K562 (cell line): ENCODE results near the gene PRDM16. TPM values are rescaled to one million over a fixed set of nuclear protein-coding genes. Genes with fewer than 3 reads are reported as not detected.

Experiments used
- ATAC-seq: fragments of 200-7000 bp; cut with Tn5 transposase; 3 replicates; pipeline ENCODE4 v1.9.1; 2020; ENCODE audit warnings: moderate library complexity
- BruUV-seq: library from RNA; stranded (reverse); fragments of 400-500 nt; replicated peaks from 2 replicates; lab custom pipeline; 2021; lab: Mats Ljungman, UMichigan
- CTCF ChIA-PET: fragments of 300-600 bp; formaldehyde crosslinking; extraction: SDS; loops from one replicate; lab custom pipeline; 2021; ENCODE audit warnings: low intra/inter-chr PET ratio; lab: Yijun Ruan, JAX
- POLR2A ChIA-PET: fragments of 300-600, 350-650 bp; sonication (Branson Sonifier 250); formaldehyde crosslinking; extraction: SDS; loops from one replicate; lab custom pipeline; 2021; ENCODE audit warnings: antibody characterized with exemption, inconsistent platforms; lab: Yijun Ruan, JAX
- DNase-seq, 4 experiments: peaks; one replicate each; pipeline versions ENCODE4 v3.0.0 to v3.0.0-alpha.2; 2011 to 2018; ENCODE audit warnings: low spot score in 3 of 4, mixed read lengths in 3 of 4; ENCODE audit errors: extremely low read depth in 1 of 4
- FAIRE-seq: peaks from 2 replicates; lab custom pipeline; 2011; peaks lifted over from hg19 to GRCh38; lab: Jason Lieb, UNC
- H2AFZ ChIP-seq: 2 replicates; pipeline ENCODE4 v1.6.0; 2011; ENCODE audit warnings: low read depth, low read length, control low read depth, inconsistent platforms
- H3K27ac ChIP-seq: fragments of 200-600 bp; 3 replicates; pipeline ENCODE4 v1.8.0; 2011; ENCODE audit warnings: low read depth, mild to moderate bottlenecking, control low read depth, inconsistent platforms, low read length, moderate library complexity, mixed read lengths; ENCODE audit errors: extremely low read depth
- H3K27me3 ChIP-seq, 2 experiments: fragments of 300-600 bp in 1 of 2; 2 replicates in 1 of 2; 3 replicates in 1 of 2; pipeline versions ENCODE4 v1.6.0 to v1.8.0; 2011; ENCODE audit warnings: inconsistent platforms in 2 of 2, low read length in 2 of 2, mild to moderate bottlenecking in 1 of 2, mixed read lengths in 1 of 2, moderate library complexity in 1 of 2; ENCODE audit not compliant: control insufficient read depth in 2 of 2, insufficient read depth in 2 of 2
- H3K36me3 ChIP-seq: fragments of 300-600 bp; 3 replicates; pipeline ENCODE4 v1.8.0; 2011; ENCODE audit warnings: mild to moderate bottlenecking, low read length, inconsistent platforms; ENCODE audit not compliant: control insufficient read depth, insufficient read depth
- H3K4me1 ChIP-seq, 2 experiments: fragments of 200-600 bp in 1 of 2; replicated peaks in 1 of 2; 2 replicates in 1 of 2; 3 replicates in 1 of 2; pipeline versions ENCODE4 v1.5.1 to v1.8.0; 2011; ENCODE audit warnings: inconsistent platforms in 2 of 2, low read length in 2 of 2, mild to moderate bottlenecking in 1 of 2, mixed read lengths in 1 of 2, moderate library complexity in 1 of 2; ENCODE audit not compliant: control insufficient read depth in 2 of 2, insufficient read depth in 2 of 2
- H3K4me2 ChIP-seq: 2 replicates; pipeline ENCODE4 v1.6.1; 2011; ENCODE audit warnings: low read length, control low read depth, inconsistent platforms, mixed read lengths; ENCODE audit not compliant: insufficient read depth
- H3K4me3 ChIP-seq: fragments of 200-600 bp; sonication (generic), shearing (Covaris generic); 2 replicates; pipeline ENCODE4 v1.5.1; 2016; ENCODE audit warnings: control low read depth, inconsistent platforms
- H3K79me2 ChIP-seq: fragments of 200-600 bp; 3 replicates; pipeline ENCODE4 v1.8.0; 2011; ENCODE audit warnings: low read length, inconsistent platforms; ENCODE audit not compliant: control insufficient read depth, insufficient read depth
- H3K9ac ChIP-seq, 2 experiments: 2 replicates each; pipeline versions ENCODE4 v1.6.0 to v1.6.1; 2011; ENCODE audit warnings: low read depth in 2 of 2, low read length in 2 of 2, control low read depth in 1 of 2, inconsistent platforms in 1 of 2, mild to moderate bottlenecking in 1 of 2, mixed read lengths in 1 of 2; ENCODE audit not compliant: insufficient read depth in 1 of 2
- H3K9me1 ChIP-seq: one replicate; pipeline ENCODE4 v1.6.0; 2011; ENCODE audit warnings: inconsistent platforms, mild to moderate bottlenecking, low read length, moderate library complexity; ENCODE audit not compliant: control insufficient read depth, insufficient read depth
- H3K9me3 ChIP-seq: replicated peaks from 2 replicates; pipeline ENCODE4 v1.5.1; 2011; ENCODE audit warnings: low read depth, low read length, inconsistent platforms; ENCODE audit not compliant: control insufficient read depth, insufficient read depth
- H4K20me1 ChIP-seq: replicated peaks from 2 replicates; pipeline ENCODE4 v1.6.1; 2011; ENCODE audit warnings: low read length, inconsistent platforms, mixed read lengths; ENCODE audit not compliant: control insufficient read depth, insufficient read depth
- C11orf30 ChIP-seq: fragments of 450-650 bp; IDR thresholded peaks from 2 replicates; pipeline ENCODE4 v1.6.1; 2016; ENCODE audit warnings: low read depth, mild to moderate bottlenecking
- EP300 ChIP-seq: IDR thresholded peaks from 2 replicates; pipeline ENCODE4 v1.6.1; 2012; ENCODE audit warnings: low read length, improper control_type of control experiment
- HSF4 ChIP-seq: fragments of 250-450 bp; sonication (Bioruptor Pico); IDR thresholded peaks from 2 replicates; pipeline ENCODE4 v2.1.2; 2022; ENCODE audit warnings: mild to moderate bottlenecking, moderate library complexity, borderline replicate concordance
- JUN ChIP-seq, 2 experiments: sonication (generic) in 1 of 2; formaldehyde crosslinking in 1 of 2; IDR thresholded peaks; 2 replicates each; pipeline versions ENCODE4 v1.6.1 to v1.8.0; 2012 to 2022; ENCODE audit warnings: borderline replicate concordance in 2 of 2, mild to moderate bottlenecking in 2 of 2, improper control_type of control experiment in 1 of 2, low read depth in 1 of 2, low read length in 1 of 2, missing genetic modification reagents in 1 of 2
- KLF6 ChIP-seq: fragments of 250-450 bp; sonication (Bioruptor Pico); IDR thresholded peaks from 2 replicates; pipeline ENCODE4 v1.4.0; 2020; ENCODE audit warnings: mild to moderate bottlenecking, moderate library complexity, borderline replicate concordance
- PHB2 ChIP-seq: fragments of 450-650 bp; IDR thresholded peaks from 2 replicates; pipeline ENCODE4 v1.6.1; 2017; ENCODE audit warnings: low read depth
- PRMT5 ChIP-seq: sonication (generic); formaldehyde crosslinking; IDR thresholded peaks from 2 replicates; pipeline ENCODE4 v1.5.0; 2020; ENCODE audit warnings: missing genetic modification reagents
- RCOR1 ChIP-seq, 2 experiments: IDR thresholded peaks; 2 replicates each; pipeline ENCODE4 v1.6.1; 2012; ENCODE audit warnings: low read depth in 2 of 2, low read length in 2 of 2, borderline replicate concordance in 1 of 2, improper control_type of control experiment in 1 of 2
- ZBTB2 ChIP-seq: fragments of 450-650 bp; IDR thresholded peaks from 2 replicates; pipeline ENCODE4 v1.6.1; 2016; ENCODE audit warnings: antibody characterized with exemption
- ZFX ChIP-seq: sonication (generic); formaldehyde crosslinking; IDR thresholded peaks from 2 replicates; pipeline ENCODE4 v1.8.0; 2022; ENCODE audit warnings: mild to moderate bottlenecking, missing genetic modification reagents, moderate library complexity
- ZNF121 ChIP-seq: sonication (generic); formaldehyde crosslinking; conservative IDR thresholded peaks from 2 replicates; pipeline ENCODE4 v1.8.0; 2022; ENCODE audit warnings: missing genetic modification reagents
- ZNF316 ChIP-seq: fragments of 450-650 bp; IDR thresholded peaks from 2 replicates; pipeline ENCODE4 v1.6.1; 2016
- WGBS: fragments of 100-300 bp; shearing (Covaris generic); methylation state at CpG from one replicate; pipeline ENCODE4 v1.1.6; 2016; ENCODE audit warnings: low coverage, mixed read lengths; ENCODE audit not compliant: insufficient coverage; ENCODE audit errors: missing lambda C conversion rate; 5-methylcytosine and 5-hydroxymethylcytosine counted together
- in situ Hi-C: fragments of 300-500 bp; cut with MboI; formaldehyde crosslinking; loops from 4 replicates; pipeline ENCODE4 v1.15.0; 2018; ENCODE audit warnings: inconsistent platforms, mixed read lengths
- intact Hi-C: fragments of 100-400 bp; cut with micrococcal nuclease; formaldehyde crosslinking; loops from 2 replicates; pipeline ENCODE4 v1.14.2; 2022
- polyA plus RNA-seq, 8 experiments: library from polyadenylated mRNA; depleted of rRNA in 4 of 8; stranded (reverse) in 5 of 8; unstranded in 3 of 8; fragments of >200 nt; fragmentation: Nextera tagmentation in 2 of 8; fragmentation: Illumina TruSeq in 1 of 8; extraction: Ambion mirVana in 2 of 8; extraction: Trizol in 1 of 8; gene quantifications; 2 replicates each; pipeline versions ENCODE4 v1.2.1 to v1.2.3, GENCODE V29; 2011 to 2014; ENCODE audit warnings: inconsistent platforms in 1 of 8, missing spikeins in 1 of 8
- total RNA-seq, 7 experiments: library from RNA; depleted of rRNA in 6 of 7; stranded (reverse); fragments of >200 nt in 6 of 7; fragmentation: Illumina TruSeq in 2 of 7; extraction: Trizol in 2 of 7; gene quantifications; 2 replicates each; pipeline versions ENCODE4 v1.2.1 to v1.2.3, GENCODE V29; 2011 to 2021; ENCODE audit warnings: low replicate concordance in 1 of 7
- TF ChIP-seq, protein P1 (sequence below): sonication (generic); formaldehyde crosslinking; IDR thresholded peaks from 2 replicates; pipeline ENCODE4 v1.9.0; 2022; ENCODE audit warnings: mild to moderate bottlenecking, missing genetic modification reagents

The PRDM16 gene
- total and polyA plus RNA-seq, 9 of the 15 experiments (the other 6 are each of a cell fraction or from before 2014, with no cell fraction given): 0.10 to 0.27 TPM; not detected in 7

- Histone ChIP-seq H3K9me3 (no peaks in the 10 kb centered on the region), H3K4me2 (no peak overlapping the region), H3K4me3 (no peak overlapping the region), H4K20me1 (peaks cover 23% of the 10 kb centered on the region), H3K27ac (no peak overlapping the region), H3K27me3 (peaks cover 48 to 96% of the 10 kb centered on the region in 2 experiments), H2AFZ (no peak overlapping the region), H3K4me1 (no peaks in the 10 kb centered on the region; a peak in 1 of 5 replicates), H3K9me1 (no peaks in the 10 kb centered on the region), H3K36me3 (no peaks in the 10 kb centered on the region), H3K9ac (no peak overlapping the region), H3K79me2 (no peaks in the 10 kb centered on the region)
- ATAC-seq (no peak), DNase-seq (no peak), FAIRE-seq (no peak)
- no TSS peak for BruUV-seq
- POLR2A ChIA-PET: no interaction called here
- no peak for TF ChIP-seq HSF4
- no peak for TF ChIP-seq RCOR1 (IDR thresholded peaks at IDR 0.05; ENCODE audit: borderline replicate concordance in 1 of 2, low read depth in 2 of 2, low read length in 2 of 2)
- TF ChIP-seq C11orf30: peak; percentile 30; the same call in 1 of the 2 replicates
- no peak for TF ChIP-seq PHB2
- TF ChIP-seq ZBTB2: no peak
- TF ChIP-seq EP300: no peak
- TF ChIP-seq, protein P1, sequence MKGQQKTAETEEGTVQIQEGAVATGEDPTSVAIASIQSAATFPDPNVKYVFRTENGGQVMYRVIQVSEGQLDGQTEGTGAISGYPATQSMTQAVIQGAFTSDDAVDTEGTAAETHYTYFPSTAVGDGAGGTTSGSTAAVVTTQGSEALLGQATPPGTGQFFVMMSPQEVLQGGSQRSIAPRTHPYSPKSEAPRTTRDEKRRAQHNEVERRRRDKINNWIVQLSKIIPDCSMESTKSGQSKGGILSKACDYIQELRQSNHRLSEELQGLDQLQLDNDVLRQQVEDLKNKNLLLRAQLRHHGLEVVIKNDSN (CRISPR knock-in tag): no peak
- TF ChIP-seq ZNF121 (CRISPR knock-in tag): no peak
- TF ChIP-seq PRMT5 (CRISPR knock-in tag): no peak
- no peak for TF ChIP-seq JUN (IDR thresholded peaks at IDR 0.05; ENCODE audit: borderline replicate concordance, low read depth, low read length)
- no peak for TF ChIP-seq JUN (CRISPR knock-in tag; IDR thresholded peaks at IDR 0.05; ENCODE audit: borderline replicate concordance)
- peak; percentile 16; the same call in 1 of the 2 replicates for TF ChIP-seq ZNF316
- TF ChIP-seq KLF6: no peak
- no peak for TF ChIP-seq ZFX
- intact Hi-C loops: no loop called here
- WGBS: under 1% methylated on average over 7 of the region's 7 CpGs
- in situ Hi-C loops: no loop called here
- CTCF ChIA-PET: no interaction called here
Measured at GRCh38 chr1:3216015-3216391, 147.0 kb downstream of the PRDM16 start.
